Epithelial cell of proximal tubule (primary cell): Measurements from ENCODE around the gene NUPR1. TPM values are rescaled to one million over a fixed set of nuclear protein-coding genes. Genes with fewer than 3 reads are reported as not detected.
"Not testable (repeated sequence)": the region's sequence is repeated elsewhere in the genome, so short reads cannot be mapped to it uniquely, and the experiment has no call there.

Experiments
- DNase-seq: peaks from one replicate; pipeline ENCODE4 v3.0.0-alpha.2; 2011; ENCODE audit warnings: low read depth
- H3K4me3 ChIP-seq: 2 replicates; pipeline ENCODE4 v1.5.1; 2011; ENCODE audit warnings: low read depth, mild to moderate bottlenecking, low read length
- total RNA-seq: library from RNA; depleted of rRNA; stranded (reverse); fragments of >200 nt; gene quantifications from 2 replicates; pipeline ENCODE4 v1.2.3, GENCODE V29; 2015
- TF ChIP-seq, protein P1 (sequence below): conservative IDR thresholded peaks from 2 replicates; pipeline ENCODE4 v1.5.1; 2012; ENCODE audit warnings: low read depth, mild to moderate bottlenecking, low read length

The NUPR1 gene
- total RNA-seq, 1 donor from 2014 or later: not detected

DNA sequence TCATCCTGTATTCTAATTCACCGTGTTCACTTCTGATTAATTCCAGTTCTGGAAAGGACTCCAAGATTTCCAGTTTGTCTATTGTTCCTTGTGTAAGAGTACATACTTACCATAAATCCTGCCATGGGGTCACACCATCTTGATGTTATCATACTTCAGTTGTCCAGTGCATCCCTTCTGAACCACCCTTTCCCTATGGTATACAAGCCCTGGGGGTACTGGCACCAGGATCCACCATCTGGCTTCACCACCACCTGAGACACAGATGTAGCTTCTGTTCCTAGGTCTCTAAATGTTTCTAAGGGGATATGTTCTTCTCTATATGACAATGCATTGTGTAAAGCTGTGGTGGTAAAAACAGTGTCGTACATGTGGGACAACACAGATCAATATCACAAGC is 36.2 kb upstream of the NUPR1 start:
- TF ChIP-seq, protein P1, sequence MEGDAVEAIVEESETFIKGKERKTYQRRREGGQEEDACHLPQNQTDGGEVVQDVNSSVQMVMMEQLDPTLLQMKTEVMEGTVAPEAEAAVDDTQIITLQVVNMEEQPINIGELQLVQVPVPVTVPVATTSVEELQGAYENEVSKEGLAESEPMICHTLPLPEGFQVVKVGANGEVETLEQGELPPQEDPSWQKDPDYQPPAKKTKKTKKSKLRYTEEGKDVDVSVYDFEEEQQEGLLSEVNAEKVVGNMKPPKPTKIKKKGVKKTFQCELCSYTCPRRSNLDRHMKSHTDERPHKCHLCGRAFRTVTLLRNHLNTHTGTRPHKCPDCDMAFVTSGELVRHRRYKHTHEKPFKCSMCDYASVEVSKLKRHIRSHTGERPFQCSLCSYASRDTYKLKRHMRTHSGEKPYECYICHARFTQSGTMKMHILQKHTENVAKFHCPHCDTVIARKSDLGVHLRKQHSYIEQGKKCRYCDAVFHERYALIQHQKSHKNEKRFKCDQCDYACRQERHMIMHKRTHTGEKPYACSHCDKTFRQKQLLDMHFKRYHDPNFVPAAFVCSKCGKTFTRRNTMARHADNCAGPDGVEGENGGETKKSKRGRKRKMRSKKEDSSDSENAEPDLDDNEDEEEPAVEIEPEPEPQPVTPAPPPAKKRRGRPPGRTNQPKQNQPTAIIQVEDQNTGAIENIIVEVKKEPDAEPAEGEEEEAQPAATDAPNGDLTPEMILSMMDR: no peak
- no peak overlapping the region for H3K4me3 ChIP-seq

DNA sequence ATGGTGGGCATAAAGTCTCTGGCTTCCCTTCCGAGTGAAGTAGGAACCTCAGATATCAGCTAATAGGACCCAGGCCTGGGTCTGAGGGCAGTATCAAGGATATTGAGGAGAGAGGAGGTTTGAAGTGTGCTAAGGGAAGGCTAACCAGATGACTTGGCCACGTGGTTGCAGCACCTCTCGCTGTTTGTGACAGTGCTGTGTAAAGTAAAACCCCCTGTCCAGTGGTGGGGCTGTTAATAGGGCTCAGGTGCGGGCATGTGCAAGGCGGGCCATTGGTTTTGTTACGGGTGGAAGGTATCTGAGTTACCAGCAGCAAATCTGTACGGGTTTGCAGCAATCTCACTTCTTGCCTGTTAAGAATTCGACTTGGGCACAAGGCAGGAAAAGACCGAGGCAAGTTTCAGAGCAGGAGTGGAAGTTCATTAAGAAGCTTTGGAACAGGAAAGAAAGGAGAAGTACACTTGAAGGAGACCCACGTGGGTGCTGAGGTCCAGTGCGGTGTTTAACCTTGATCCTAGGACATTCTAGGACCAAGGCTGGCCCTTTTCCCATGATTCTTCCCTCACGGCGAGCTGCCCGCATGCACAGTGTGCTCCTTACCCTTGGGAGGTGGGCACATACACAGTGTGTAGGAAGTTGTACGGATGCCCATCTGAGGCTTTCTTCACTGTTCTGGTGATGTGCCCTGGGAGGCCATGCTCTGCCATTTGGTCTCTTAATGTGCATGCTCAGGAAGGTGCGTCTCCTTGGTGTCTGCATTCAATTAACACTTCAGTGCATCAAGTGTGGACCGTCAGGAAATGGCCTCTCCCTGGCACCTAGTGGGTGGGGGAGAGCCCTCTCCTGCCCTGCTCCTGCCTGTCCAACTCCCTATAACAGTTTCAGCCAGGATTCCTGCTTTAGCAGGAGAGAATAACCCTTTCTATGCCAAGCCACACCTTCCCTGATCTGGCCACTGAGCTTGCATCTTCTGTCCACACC is 35.3 kb upstream of the NUPR1 start:
- DNase-seq: no peak
- no peak overlapping the region for H3K4me3 ChIP-seq
- TF ChIP-seq, protein P1: no peak

More for the DNA sequence above, 36.2 kb upstream of the NUPR1 start:
- no peak for DNase-seq

DNA sequence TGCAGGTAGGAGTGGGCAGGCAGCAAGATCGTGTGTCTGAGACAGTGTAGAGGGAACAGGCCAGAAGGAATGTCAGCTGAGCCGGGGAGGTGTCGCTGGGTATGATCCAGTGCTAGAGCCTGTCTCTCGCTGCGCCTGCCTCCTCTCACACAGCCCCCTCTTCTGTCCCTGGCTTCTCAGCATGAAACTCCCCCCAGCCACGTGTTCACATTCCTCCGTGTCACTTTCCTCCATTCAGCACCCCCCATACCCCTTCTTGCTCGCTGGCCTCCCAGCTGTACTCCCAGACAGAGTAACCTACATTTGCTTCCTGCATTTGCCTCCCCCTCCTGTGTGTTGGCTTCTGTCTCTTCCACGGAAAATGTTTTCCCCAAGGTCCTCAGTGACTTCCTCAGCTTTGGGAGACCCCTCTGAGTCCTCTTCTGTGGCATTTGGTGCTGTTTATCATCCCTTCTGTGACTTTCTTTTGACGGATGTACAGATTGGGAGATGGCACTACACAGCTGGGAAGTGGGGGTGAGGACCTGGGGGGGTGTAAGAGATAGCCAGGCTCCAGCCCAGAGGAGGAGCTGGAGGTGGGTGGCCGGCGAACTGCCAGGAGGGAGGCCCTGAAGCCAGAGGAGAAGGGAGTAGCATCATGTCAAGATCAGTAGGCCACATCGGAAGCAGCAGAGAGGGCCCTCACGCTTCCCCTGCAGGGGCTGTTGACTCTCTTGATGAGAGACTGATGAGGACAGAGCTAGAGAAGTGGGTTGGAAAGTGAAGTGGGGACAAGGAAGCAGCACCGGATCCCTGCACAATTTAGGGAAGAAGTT is 34.1 kb upstream of the NUPR1 start:
- H3K4me3 ChIP-seq: no peak overlapping the region
- no peak for DNase-seq

GRCh38 chr16:28569968-28570752 is 31.4 kb upstream of the NUPR1 start:
- no peak overlapping the region for H3K4me3 ChIP-seq
- DNase-seq: no peak

More for the DNA sequence above, 34.1 kb upstream of the NUPR1 start:
- TF ChIP-seq, protein P1: no peak

DNA sequence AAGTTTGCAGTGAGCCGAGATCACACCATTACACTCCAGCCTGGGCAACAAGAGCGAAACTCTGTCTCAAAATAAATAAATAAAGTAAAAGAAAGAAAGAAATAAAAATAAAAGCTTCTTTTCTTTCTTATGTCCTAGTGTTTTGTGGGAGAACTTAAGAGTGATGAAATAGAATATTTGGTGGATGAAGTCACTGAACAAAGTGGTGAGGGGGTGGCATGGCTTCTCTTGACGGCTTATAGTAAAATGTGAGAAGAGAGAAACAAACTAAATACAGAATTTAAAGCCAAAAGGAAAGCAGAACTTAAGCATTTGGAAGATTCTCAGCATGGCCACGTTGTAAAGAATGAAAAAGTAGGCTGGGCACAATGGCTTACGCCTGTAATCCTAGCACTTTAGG is 30.2 kb upstream of the NUPR1 start:
- TF ChIP-seq, protein P1: no peak
- no peak for DNase-seq
- H3K4me3 ChIP-seq: no peak overlapping the region

More at GRCh38 chr16:28569968-28570752, 31.4 kb upstream of the NUPR1 start:
- TF ChIP-seq, protein P1: no peak

- TF ChIP-seq, protein P1: no peak
- no peak overlapping the region for H3K4me3 ChIP-seq
- no peak for DNase-seq
Observed at GRCh38 chr16:28567292-28567691, 28.5 kb upstream of the NUPR1 start.

- DNase-seq, H3K4me3 ChIP-seq: not testable (repeated sequence)
Observed at GRCh38 chr16:28566233-28566925, 27.6 kb upstream of the NUPR1 start.
